GM23338 (cell line): ENCODE results near the gene OR52B6. TPM values are rescaled to one million over a fixed set of nuclear protein-coding genes. Genes with fewer than 3 reads are reported as not detected.

Experiments used
- ATAC-seq: fragments of 200-7000 bp; cut with Tn5 transposase; 3 replicates; pipeline ENCODE4 v1.9.1; 2020
- DNase-seq: peaks from one replicate; pipeline ENCODE4 v3.0.0-alpha.2; 2015; ENCODE audit warnings: low spot score
- H2AFZ ChIP-seq: fragments of 200-600 bp; sonication (generic); 2 replicates; pipeline ENCODE4 v1.8.0; 2016; ENCODE audit warnings: antibody characterized with exemption, mild to moderate bottlenecking, moderate library complexity
- H3F3A ChIP-seq: fragments of 200-600 bp; sonication (generic); replicated peaks from 2 replicates; pipeline ENCODE4 v1.8.0; 2017; ENCODE audit warnings: antibody characterized with exemption, mixed run types, low read depth
- H3K27ac ChIP-seq: fragments of 200-600 bp; sonication (generic); 2 replicates; pipeline ENCODE4 v1.6.1; 2016; ENCODE audit warnings: low read depth
- H3K27me3 ChIP-seq: fragments of 200-600 bp; sonication (generic); 2 replicates; pipeline ENCODE4 v1.8.0; 2016; ENCODE audit warnings: mild to moderate bottlenecking, mixed run types, moderate library complexity; ENCODE audit not compliant: insufficient read depth
- H3K36me3 ChIP-seq: fragments of 200-600 bp; sonication (generic); 2 replicates; pipeline ENCODE4 v1.8.0; 2016; ENCODE audit warnings: mild to moderate bottlenecking; ENCODE audit not compliant: insufficient read depth
- H3K4me1 ChIP-seq: fragments of 200-600 bp; sonication (generic); 2 replicates; pipeline ENCODE4 v1.8.0; 2016; ENCODE audit warnings: mild to moderate bottlenecking, moderate library complexity; ENCODE audit not compliant: insufficient read depth
- H3K4me2 ChIP-seq: fragments of 200-600 bp; sonication (generic); 2 replicates; pipeline ENCODE4 v1.7.1; 2017; ENCODE audit warnings: mixed run types
- H3K4me3 ChIP-seq: fragments of 200-600 bp; sonication (generic); 2 replicates; pipeline ENCODE4 v1.6.1; 2016; ENCODE audit warnings: mixed run types
- H3K79me2 ChIP-seq: fragments of 200-600 bp; sonication (generic); replicated peaks from 2 replicates; pipeline ENCODE4 v1.8.0; 2017; ENCODE audit warnings: mild to moderate bottlenecking; ENCODE audit not compliant: insufficient read depth
- H3K9me2 ChIP-seq: fragments of 200-600 bp; sonication (generic); 2 replicates; pipeline ENCODE4 v1.8.0; 2017; ENCODE audit not compliant: insufficient read depth
- H4K20me1 ChIP-seq: fragments of 200-600 bp; sonication (generic); replicated peaks from 2 replicates; pipeline ENCODE4 v1.8.0; 2017; ENCODE audit warnings: mild to moderate bottlenecking; ENCODE audit not compliant: insufficient read depth
- H3K27ac Mint-ChIP-seq: 2 replicates; pipeline ENCODE4 v1.8.0; 2020; ENCODE audit warnings: inconsistent platforms, mild to moderate bottlenecking, moderate library complexity, mixed read lengths
- H3K27me3 Mint-ChIP-seq: 3 replicates; pipeline ENCODE4 v1.8.0; 2022; ENCODE audit warnings: low read depth, mild to moderate bottlenecking, moderate library complexity, mixed read lengths, inconsistent platforms; ENCODE audit not compliant: insufficient read depth, poor library complexity
- H3K36me3 Mint-ChIP-seq: 3 replicates; pipeline ENCODE4 v1.8.0; 2021; ENCODE audit warnings: low read depth, mild to moderate bottlenecking, inconsistent platforms, moderate library complexity, mixed read lengths
- H3K4me1 Mint-ChIP-seq: 3 replicates; pipeline ENCODE4 v1.8.0; 2020; ENCODE audit warnings: mild to moderate bottlenecking, inconsistent platforms, mixed read lengths
- H3K4me3 Mint-ChIP-seq: 3 replicates; pipeline ENCODE4 v1.8.0; 2021; ENCODE audit warnings: moderate library complexity, mild to moderate bottlenecking, inconsistent platforms, mixed read lengths
- H3K9me3 Mint-ChIP-seq: 3 replicates; pipeline ENCODE4 v1.8.0; 2020; ENCODE audit warnings: moderate library complexity, mild to moderate bottlenecking, inconsistent platforms, mixed read lengths
- CREB1 ChIP-seq: fragments of 250-450 bp; sonication (Bioruptor Pico); IDR thresholded peaks from 2 replicates; pipeline ENCODE4 v1.5.0; 2020; ENCODE audit warnings: low read depth, mild to moderate bottlenecking, moderate library complexity
- EZH2phosphoT487 ChIP-seq: fragments of 200-600 bp; sonication (generic); IDR thresholded peaks from one replicate; pipeline ENCODE4 v1.8.1; 2018; ENCODE audit warnings: antibody characterized with exemption; ENCODE audit not compliant: unreplicated experiment
- NANOG ChIP-seq: IDR thresholded peaks from 2 replicates; pipeline ENCODE4 v1.6.1; 2016; ENCODE audit warnings: antibody characterized with exemption, borderline replicate concordance
- ZNF114 ChIP-seq: fragments of 250-450 bp; sonication (Bioruptor Pico); IDR thresholded peaks from 2 replicates; pipeline ENCODE4 v1.5.0; 2020; ENCODE audit warnings: mild to moderate bottlenecking, moderate library complexity
- ZNF331 ChIP-seq: fragments of 250-450 bp; sonication (Bioruptor Pico); IDR thresholded peaks from 2 replicates; pipeline ENCODE4 v1.5.0; 2020; ENCODE audit warnings: low read depth, mild to moderate bottlenecking, moderate library complexity
- polyA plus RNA-seq: library from polyadenylated mRNA; unstranded; fragments of >200 nt; fragmentation: Nextera tagmentation; extraction: Ambion mirVana; gene quantifications from 2 replicates; pipeline ENCODE4 v1.2.1, GENCODE V29; 2016
- total RNA-seq: library from RNA; depleted of rRNA; stranded (reverse); fragments of >200 nt; shearing (Covaris generic); gene quantifications from 2 replicates; pipeline ENCODE4 v1.2.3, GENCODE V29; 2014
- TF ChIP-seq, protein P1 (sequence below), 2 experiments: fragments of 200-600 bp in 1 of 2; sonication (generic) in 1 of 2; conservative IDR thresholded peaks; 2 replicates each; pipeline versions ENCODE4 v1.5.1 to v1.6.1; 2016 to 2017; ENCODE audit warnings: antibody characterized with exemption in 2 of 2, low read depth in 2 of 2, mild to moderate bottlenecking in 2 of 2, moderate library complexity in 1 of 2
- TF ChIP-seq, protein P2 (sequence below): IDR thresholded peaks from 2 replicates; pipeline ENCODE4 v1.6.1; 2016; ENCODE audit warnings: antibody characterized with exemption
- TF ChIP-seq, protein P3 (sequence below): fragments of 250-450 bp; sonication (Bioruptor Pico); IDR thresholded peaks from 2 replicates; pipeline ENCODE4 v1.5.0; 2020; ENCODE audit warnings: mild to moderate bottlenecking, moderate library complexity
- TF ChIP-seq, protein P4 (sequence below): IDR thresholded peaks from one replicate; pipeline ENCODE4 v1.6.1; 2018; ENCODE audit warnings: antibody characterized with exemption; ENCODE audit not compliant: unreplicated experiment

The OR52B6 gene
- total and polyA plus RNA-seq, 2 experiments from 2014 or later = not detected

DNA sequence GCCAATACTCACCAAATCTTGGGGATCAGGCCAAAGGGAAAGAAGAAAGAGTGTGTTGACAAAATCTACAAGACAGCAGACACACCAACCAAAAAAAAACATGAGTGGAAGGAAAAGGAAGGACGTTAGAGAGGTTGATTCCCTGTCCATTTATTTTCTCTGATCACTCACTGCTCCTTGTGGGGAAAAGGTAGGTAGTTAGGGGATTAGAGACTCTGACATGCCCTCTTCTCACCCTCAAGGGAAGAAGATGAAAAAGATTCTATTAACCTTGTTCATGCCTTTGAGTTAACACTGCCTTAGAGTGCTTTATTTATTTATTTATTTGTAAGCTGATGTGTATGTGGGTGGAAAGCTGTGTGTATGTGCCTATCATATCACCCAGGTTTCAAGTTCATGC lies 32.2 kb upstream of the OR52B6 start, which contains the start of gene OR52H1 (continued):
- TF ChIP-seq, protein P1, sequence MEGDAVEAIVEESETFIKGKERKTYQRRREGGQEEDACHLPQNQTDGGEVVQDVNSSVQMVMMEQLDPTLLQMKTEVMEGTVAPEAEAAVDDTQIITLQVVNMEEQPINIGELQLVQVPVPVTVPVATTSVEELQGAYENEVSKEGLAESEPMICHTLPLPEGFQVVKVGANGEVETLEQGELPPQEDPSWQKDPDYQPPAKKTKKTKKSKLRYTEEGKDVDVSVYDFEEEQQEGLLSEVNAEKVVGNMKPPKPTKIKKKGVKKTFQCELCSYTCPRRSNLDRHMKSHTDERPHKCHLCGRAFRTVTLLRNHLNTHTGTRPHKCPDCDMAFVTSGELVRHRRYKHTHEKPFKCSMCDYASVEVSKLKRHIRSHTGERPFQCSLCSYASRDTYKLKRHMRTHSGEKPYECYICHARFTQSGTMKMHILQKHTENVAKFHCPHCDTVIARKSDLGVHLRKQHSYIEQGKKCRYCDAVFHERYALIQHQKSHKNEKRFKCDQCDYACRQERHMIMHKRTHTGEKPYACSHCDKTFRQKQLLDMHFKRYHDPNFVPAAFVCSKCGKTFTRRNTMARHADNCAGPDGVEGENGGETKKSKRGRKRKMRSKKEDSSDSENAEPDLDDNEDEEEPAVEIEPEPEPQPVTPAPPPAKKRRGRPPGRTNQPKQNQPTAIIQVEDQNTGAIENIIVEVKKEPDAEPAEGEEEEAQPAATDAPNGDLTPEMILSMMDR (conservative IDR thresholded peaks at IDR 0.05; ENCODE audit: low read depth in 2 of 2) = no peak

DNA sequence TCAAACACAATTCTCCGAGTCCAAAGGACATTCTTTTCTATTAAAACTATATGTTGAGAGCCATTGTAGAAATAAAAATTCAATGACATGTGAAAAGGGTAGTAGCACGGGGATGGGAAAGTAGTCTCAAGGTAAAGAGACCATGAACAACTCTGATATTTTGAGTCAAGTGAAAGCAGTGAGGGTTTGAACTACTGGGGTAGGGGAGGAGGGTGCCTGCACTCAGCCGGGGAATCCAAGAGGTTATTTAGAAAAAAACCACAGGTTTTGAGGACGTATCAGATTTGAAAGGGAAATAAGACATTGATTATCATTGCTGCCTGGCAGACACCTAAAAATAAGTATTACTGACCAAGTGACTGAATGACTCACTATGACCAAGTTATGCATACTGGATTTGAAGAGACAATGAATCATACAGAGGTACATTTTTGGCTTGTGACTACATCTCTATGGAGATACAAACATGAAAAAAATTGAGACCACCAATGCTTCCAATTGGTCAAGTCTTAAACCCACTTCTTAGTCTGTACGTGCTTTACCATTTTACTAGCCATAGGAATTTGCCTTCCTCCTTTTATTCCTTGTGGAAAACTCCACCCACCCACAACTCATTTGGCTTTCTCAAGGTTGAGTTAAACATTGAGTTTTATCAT lies 30.1 kb upstream of the OR52B6 start:
- no peaks in the 10 kb centered on the region for H3K79me2 ChIP-seq
- Mint-ChIP-seq H3K9me3 (no peaks in the 10 kb centered on the region), H3K36me3 (no peaks in the 10 kb centered on the region), H3K27ac (no peak overlapping the region), H3K4me1 (no peaks in the 10 kb centered on the region), H3K4me3 (no peak overlapping the region), H3K27me3 (no peaks in the 10 kb centered on the region)
- H4K20me1 ChIP-seq = no peaks in the 10 kb centered on the region
- H3K27ac ChIP-seq = no peak overlapping the region
- no peak overlapping the region for H3K4me3 ChIP-seq
- ATAC-seq = no peak
- no peaks in the 10 kb centered on the region for H3K27me3 ChIP-seq
- H3F3A ChIP-seq = no peaks in the 10 kb centered on the region
- H3K36me3 ChIP-seq = no peaks in the 10 kb centered on the region
- no peak overlapping the region for H3K4me2 ChIP-seq
- H3K9me2 ChIP-seq = no peaks in the 10 kb centered on the region
- no peaks in the 10 kb centered on the region for H3K4me1 ChIP-seq
- no peak overlapping the region for H2AFZ ChIP-seq
- DNase-seq = no peak
- TF ChIP-seq ZNF331 (CRISPR knock-in tag) (no peak), EZH2phosphoT487 (no peak), CREB1 (CRISPR knock-in tag) (no peak), ZNF114 (CRISPR knock-in tag) (no peak), NANOG (no peak)
- TF ChIP-seq, protein P1 (conservative IDR thresholded peaks at IDR 0.05; ENCODE audit: low read depth in 2 of 2) = no peak
- TF ChIP-seq, protein P2, sequence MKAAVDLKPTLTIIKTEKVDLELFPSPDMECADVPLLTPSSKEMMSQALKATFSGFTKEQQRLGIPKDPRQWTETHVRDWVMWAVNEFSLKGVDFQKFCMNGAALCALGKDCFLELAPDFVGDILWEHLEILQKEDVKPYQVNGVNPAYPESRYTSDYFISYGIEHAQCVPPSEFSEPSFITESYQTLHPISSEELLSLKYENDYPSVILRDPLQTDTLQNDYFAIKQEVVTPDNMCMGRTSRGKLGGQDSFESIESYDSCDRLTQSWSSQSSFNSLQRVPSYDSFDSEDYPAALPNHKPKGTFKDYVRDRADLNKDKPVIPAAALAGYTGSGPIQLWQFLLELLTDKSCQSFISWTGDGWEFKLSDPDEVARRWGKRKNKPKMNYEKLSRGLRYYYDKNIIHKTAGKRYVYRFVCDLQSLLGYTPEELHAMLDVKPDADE = no peak
- TF ChIP-seq, protein P3, sequence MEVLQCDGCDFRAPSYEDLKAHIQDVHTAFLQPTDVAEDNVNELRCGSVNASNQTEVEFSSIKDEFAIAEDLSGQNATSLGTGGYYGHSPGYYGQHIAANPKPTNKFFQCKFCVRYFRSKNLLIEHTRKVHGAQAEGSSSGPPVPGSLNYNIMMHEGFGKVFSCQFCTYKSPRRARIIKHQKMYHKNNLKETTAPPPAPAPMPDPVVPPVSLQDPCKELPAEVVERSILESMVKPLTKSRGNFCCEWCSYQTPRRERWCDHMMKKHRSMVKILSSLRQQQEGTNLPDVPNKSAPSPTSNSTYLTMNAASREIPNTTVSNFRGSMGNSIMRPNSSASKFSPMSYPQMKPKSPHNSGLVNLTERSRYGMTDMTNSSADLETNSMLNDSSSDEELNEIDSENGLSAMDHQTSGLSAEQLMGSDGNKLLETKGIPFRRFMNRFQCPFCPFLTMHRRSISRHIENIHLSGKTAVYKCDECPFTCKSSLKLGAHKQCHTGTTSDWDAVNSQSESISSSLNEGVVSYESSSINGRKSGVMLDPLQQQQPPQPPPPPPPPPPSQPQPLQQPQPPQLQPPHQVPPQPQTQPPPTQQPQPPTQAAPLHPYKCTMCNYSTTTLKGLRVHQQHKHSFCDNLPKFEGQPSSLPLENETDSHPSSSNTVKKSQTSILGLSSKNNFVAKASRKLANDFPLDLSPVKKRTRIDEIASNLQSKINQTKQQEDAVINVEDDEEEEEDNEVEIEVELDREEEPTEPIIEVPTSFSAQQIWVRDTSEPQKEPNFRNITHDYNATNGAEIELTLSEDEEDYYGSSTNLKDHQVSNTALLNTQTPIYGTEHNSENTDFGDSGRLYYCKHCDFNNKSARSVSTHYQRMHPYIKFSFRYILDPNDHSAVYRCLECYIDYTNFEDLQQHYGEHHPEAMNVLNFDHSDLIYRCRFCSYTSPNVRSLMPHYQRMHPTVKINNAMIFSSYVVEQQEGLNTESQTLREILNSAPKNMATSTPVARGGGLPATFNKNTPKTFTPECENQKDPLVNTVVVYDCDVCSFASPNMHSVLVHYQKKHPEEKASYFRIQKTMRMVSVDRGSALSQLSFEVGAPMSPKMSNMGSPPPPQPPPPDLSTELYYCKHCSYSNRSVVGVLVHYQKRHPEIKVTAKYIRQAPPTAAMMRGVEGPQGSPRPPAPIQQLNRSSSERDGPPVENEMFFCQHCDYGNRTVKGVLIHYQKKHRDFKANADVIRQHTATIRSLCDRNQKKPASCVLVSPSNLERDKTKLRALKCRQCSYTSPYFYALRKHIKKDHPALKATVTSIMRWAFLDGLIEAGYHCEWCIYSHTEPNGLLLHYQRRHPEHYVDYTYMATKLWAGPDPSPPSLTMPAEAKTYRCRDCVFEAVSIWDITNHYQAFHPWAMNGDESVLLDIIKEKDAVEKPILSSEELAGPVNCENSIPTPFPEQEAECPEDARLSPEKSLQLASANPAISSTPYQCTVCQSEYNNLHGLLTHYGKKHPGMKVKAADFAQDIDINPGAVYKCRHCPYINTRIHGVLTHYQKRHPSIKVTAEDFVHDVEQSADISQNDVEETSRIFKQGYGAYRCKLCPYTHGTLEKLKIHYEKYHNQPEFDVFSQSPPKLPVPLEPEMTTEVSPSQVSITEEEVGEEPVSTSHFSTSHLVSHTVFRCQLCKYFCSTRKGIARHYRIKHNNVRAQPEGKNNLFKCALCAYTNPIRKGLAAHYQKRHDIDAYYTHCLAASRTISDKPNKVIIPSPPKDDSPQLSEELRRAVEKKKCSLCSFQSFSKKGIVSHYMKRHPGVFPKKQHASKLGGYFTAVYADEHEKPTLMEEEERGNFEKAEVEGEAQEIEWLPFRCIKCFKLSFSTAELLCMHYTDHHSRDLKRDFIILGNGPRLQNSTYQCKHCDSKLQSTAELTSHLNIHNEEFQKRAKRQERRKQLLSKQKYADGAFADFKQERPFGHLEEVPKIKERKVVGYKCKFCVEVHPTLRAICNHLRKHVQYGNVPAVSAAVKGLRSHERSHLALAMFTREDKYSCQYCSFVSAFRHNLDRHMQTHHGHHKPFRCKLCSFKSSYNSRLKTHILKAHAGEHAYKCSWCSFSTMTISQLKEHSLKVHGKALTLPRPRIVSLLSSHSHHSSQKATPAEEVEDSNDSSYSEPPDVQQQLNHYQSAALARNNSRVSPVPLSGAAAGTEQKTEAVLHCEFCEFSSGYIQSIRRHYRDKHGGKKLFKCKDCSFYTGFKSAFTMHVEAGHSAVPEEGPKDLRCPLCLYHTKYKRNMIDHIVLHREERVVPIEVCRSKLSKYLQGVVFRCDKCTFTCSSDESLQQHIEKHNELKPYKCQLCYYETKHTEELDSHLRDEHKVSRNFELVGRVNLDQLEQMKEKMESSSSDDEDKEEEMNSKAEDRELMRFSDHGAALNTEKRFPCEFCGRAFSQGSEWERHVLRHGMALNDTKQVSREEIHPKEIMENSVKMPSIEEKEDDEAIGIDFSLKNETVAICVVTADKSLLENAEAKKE = no peak
- TF ChIP-seq, protein P4, sequence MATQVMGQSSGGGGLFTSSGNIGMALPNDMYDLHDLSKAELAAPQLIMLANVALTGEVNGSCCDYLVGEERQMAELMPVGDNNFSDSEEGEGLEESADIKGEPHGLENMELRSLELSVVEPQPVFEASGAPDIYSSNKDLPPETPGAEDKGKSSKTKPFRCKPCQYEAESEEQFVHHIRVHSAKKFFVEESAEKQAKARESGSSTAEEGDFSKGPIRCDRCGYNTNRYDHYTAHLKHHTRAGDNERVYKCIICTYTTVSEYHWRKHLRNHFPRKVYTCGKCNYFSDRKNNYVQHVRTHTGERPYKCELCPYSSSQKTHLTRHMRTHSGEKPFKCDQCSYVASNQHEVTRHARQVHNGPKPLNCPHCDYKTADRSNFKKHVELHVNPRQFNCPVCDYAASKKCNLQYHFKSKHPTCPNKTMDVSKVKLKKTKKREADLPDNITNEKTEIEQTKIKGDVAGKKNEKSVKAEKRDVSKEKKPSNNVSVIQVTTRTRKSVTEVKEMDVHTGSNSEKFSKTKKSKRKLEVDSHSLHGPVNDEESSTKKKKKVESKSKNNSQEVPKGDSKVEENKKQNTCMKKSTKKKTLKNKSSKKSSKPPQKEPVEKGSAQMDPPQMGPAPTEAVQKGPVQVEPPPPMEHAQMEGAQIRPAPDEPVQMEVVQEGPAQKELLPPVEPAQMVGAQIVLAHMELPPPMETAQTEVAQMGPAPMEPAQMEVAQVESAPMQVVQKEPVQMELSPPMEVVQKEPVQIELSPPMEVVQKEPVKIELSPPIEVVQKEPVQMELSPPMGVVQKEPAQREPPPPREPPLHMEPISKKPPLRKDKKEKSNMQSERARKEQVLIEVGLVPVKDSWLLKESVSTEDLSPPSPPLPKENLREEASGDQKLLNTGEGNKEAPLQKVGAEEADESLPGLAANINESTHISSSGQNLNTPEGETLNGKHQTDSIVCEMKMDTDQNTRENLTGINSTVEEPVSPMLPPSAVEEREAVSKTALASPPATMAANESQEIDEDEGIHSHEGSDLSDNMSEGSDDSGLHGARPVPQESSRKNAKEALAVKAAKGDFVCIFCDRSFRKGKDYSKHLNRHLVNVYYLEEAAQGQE = no peak
